Activated CD8-positive, alpha-beta memory T cell treated with anti-CD3 and anti-CD28 coated beads, Interleukin-2, amount 50 U/mL, for 24 hours (primary cell): Measurements from ENCODE around the gene PACRG.

Experiments
- DNase-seq: peaks from one replicate; pipeline ENCODE4 v3.0.0-alpha.2; 2020; ENCODE audit errors: extremely low read depth

Gene PACRG

DNA sequence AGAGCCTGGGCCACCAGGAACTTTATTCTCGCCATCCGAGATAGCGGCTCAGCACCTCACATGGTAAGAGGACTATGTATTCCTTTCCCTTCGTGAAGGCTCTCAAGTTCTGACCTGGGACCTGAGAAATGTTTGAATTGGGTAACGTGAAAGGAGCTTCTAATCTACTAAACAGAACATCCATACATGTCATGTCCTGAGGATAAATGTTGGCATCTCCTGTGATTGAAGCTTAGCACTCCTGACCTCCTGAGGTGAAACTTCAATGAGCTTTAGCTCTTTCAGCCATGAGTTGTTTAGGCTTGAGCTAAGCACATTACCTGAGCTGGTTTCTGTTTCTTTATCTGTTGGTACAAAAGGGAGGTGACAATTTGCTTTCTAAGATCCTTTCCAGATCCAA lies 280.9 kb downstream of the PACRG start:
- DNase-seq: no peak

DNA sequence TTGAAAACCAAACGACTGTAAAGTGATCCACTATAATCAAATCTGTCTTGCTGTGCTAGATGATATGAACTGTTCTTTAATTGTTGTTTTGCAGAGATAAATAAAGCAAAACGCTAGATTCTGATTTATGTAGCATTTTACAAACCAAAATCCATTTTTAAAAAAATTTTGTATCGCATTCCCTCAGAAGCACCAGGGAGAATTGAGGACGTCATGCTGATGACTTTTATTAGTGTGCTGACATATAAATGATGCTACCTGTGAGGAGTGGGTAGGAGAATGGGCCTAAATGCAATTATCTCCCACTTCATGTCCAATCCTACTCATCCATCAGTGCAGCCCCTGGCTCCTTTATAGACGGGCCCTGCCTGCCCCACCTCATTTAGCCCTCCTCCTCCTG lies 282.4 kb downstream of the PACRG start:
- DNase-seq: no peak

DNA sequence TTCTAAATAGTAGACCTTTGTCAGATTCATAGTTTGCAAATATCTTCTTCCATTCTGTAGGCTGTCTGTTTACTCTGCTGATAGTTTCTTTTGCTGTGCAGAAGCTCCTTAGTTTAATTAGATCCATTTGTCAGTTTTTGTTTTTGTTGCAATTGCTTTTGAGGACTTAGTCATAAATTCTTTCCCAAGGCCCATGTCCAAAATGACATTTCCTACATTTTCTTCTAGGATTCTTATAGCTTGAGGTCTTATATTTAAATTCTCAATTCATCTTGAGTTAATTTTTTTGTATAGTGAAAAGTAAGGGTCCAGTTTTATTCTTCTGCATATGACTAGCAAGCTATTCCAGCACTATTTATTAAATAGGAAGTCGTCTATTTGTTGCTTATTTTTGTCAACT lies 287.0 kb downstream of the PACRG start:
- no peak for DNase-seq

DNA sequence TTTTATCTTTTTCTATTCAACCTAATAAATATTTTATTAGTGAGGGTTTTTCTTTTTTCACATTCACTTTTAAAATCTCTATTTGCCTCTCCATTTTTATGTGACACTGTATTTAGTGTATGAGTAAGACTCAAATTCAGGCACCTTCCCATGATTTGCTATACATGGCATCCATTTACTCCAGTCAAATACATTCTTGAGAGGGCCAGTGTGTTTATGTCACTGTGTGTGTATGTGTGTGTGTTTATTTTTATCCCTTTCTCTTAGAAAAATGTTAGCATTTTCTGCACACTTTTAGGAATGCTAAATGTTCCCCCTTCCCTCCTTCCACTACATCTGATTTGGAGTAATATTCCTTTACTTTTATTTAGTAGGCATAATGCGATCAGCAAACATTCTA lies 290.0 kb downstream of the PACRG start:
- no peak for DNase-seq

DNA sequence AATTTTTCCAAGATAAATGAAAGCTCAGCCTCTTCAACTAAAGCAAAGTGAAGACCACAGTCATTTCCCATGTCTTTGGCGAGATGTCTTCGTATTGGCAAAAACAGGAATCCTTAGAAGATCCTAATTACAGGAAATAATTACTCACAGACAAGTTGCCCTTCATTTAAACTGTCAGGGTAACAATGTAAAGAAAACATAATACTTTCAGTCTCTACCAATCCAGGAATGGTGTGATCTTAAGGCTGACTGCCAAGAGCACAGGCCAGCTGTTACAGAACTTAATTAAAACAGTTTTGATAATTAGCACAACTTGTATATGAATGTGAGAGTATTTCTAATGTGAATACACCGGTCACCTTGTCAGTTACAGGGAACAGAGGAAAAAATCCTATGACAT lies 292.2 kb downstream of the PACRG start:
- DNase-seq: no peak

DNA sequence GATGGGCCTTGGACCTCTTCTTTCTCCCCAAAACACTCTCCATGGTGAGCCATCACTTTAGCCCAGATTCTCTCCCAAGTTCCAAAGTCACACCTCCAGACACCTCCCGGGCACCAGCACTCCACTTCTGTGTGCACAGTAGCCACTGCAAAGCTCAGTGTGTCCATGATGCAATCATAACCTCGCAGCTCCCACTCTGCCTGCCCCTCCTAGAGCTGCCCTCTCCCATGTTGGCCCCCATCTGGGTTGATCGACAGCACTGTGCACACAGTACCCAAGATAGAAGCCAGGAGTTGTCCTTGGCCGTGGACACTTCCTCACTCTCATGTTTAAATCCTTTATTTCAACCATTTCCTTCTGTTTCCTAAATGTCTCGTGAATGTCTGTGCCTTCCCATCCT lies 293.3 kb downstream of the PACRG start:
- DNase-seq: no peak

DNA sequence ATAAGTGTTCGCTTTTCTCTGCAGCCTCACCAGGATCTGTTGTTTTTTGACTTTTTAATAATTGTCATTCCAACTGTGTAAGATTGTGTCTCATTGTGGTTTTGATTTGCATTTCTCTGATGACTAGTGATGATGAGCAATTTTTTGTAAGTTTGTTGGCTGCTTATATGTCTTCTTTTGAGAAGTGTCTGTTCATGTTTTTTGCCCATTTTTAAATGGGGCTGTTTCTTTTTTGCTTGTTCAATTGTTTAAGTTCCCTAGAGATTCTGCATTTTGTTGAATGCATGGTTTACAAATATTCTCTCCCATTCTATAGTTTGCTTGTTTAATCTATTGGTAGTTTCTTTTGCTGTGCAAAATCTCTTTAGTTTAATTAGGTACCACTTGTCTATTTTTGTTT lies 295.9 kb downstream of the PACRG start:
- DNase-seq: no peak

DNA sequence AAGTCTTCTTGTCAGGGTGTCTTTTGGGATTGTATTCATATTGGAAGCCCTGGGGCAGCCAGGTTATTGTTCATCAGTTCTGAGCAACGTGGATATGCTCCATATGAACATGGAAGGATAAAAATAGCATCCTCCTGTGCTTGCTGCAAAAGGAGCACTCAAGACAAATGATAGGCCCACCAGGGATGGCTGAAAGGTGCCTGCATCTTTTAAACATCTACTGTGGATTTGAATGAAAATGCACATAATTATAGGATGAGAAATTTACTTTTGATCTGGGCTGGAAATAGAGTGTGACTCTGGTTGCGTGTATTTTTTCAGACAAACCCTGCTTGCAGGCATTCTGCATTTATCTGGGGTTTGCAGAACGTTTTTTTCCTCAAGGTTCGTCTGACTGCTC lies 299.1 kb downstream of the PACRG start:
- DNase-seq: no peak

DNA sequence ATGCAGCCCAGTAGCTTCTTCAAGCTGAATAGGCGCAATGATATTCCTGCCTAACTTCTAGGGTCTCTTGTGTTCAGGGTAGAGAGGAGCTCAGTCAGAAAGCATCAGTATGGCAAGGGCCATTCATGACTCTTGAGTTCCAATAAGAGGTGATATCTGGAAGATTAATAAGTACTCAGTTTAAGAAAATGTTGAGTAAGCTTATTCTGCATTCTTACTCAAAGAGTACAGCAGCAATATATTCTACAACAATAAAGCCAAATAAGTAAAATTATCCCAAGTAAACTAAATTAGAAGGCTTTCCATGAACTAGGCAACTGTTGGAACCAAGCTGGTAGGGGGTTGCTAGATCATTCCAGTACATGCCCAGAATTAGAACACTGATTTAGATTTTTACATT lies 303.2 kb downstream of the PACRG start:
- no peak for DNase-seq

DNA sequence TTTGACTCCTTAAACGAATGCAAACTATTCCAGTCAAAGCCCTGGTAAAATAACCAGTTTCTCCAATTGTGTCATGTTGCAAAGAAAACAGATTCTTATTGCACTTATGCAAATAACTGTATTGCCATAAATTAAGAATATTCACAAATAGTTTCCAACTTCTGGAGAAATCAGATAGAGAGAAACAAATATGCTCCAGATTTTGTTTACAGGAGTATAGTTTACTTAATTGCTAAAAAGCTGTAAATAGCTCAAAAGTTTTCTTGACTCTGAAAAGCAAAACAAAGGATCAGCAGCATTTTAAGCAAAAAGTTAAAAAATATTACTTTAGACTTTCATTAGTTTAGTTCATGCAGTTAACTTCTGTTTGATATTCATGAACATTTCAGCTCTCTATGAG lies 304.2 kb downstream of the PACRG start:
- DNase-seq: no peak

DNA sequence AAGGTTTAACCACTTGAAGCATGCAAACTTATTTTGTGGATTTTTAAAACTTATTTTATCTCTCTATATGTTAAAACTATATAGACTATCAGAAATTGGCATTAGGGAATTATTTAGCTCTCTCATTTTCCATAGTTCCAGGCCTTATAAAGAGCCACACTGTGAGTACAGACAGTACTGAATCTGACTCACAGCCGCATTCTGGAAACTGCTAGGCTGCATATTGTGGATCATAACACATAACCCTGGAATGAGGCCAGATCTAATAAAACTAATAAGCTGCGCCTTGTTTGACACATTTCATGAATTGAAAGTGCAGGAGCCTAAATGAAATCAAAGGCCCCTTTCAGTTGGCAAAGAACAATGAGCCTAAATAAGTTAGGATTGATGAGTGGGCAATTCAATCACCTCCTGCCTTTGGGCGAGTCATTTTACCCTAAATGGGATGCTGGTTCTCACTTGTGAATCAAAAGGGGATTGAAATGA lies 308.4 kb downstream of the PACRG start:
- DNase-seq: no peak

DNA sequence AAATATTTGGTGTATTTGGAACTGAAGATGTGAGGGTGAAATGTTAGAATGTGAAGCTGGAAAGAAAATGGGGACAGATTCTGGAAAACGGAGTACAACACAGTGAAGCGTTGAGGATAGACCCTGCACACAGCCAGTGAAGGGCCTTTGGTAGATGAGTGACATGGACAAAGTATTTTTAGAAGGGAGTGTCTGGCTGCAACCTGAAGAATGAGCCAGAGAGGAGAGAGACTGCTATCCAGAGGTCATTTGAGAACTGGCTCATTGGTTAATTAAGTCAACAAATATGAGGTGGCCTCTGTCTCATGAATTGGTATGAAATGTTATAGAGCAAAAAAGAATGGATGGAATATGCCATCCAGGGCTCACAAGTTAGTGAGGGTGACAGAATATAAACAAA lies 310.5 kb downstream of the PACRG start:
- DNase-seq: no peak

DNA sequence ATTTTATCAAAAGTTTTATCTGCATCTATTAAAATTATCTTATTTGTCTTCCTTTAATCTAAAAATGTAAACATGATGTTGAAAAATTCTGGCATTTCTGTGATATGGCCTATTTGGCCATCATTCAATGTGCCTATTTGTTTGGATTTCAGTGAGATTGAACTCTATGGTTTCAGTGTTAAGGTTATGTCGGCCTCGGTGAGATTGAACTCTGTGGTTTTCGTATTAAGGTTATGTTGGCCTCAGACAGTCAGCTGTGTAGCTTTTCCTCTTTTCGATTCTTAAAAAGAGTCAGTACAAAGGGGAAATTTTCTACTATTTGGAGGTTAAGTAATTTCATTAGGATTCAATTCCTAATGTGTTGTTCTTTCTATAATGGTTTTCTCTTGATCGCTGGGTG lies 320.6 kb downstream of the PACRG start:
- no peak for DNase-seq

DNA sequence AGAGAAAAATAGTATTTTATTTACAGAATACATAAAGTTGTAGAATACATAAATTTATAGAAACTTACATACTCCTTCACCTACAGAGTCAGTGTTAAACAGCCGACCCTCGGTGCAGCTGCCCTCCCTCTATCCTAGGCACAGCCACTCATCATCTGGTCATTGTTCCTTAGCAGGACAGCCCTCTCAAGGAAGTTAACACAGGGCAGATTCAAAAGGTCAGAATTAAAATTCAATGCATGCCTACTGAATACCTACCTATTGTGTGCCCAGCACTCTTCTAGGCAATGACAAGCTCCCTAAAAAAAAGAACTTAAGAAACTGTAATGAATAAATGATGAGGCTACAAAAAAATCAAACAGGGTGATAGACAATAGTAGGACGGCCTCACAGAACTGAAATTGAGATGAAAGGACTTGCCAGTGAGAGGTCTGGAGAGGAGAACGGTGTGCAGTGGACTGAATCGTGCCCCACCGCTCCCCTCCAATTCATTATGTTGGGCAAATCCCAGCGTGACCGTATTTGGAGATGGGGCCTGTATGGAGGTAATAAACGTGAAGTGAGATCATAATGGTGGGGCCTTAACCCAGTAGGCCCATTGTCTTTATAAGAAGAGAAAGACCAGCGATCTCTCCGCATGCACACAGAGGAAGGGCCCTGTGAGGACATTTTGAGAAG lies 326.0 kb downstream of the PACRG start:
- no peak for DNase-seq

DNA sequence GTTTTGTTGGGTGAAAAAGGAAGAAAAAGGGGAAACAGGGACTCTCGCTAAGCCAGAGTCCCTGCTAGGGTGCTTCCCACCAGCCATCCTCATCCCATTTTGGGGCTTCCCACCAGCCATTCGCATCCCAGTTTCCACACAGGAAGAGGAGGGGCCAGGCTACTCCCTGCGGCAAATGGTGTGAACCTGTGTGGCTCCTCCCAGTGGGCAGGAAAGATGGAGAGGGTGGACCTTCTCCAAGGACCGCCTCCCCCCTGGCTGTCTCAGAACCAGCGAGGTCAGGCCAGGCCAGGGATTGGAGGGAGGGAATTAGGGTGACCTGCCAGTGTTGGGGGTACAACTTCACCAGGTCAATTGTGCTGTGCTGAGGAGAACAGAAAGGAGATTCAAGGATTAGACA lies 326.9 kb downstream of the PACRG start:
- DNase-seq: no peak

DNA sequence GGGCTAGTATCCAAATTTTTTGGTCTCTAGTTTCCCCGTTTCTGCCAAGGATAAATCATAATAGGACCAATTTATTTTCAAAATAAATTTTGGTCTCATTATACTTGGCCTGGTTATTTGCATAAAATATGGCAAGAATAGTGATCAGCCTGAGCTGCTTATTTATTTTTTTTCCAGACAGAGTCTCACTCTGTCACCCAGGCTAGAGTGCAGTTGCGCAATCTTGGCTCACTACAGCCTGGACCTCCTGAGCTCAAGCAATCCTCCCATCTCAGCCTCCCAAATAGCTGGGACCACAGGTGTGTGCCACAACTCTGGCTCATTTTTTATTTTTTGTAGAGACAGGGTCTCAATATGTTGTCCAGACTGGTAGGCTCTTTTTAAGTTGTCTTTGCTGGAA lies 329.5 kb downstream of the PACRG start:
- no peak for DNase-seq

DNA sequence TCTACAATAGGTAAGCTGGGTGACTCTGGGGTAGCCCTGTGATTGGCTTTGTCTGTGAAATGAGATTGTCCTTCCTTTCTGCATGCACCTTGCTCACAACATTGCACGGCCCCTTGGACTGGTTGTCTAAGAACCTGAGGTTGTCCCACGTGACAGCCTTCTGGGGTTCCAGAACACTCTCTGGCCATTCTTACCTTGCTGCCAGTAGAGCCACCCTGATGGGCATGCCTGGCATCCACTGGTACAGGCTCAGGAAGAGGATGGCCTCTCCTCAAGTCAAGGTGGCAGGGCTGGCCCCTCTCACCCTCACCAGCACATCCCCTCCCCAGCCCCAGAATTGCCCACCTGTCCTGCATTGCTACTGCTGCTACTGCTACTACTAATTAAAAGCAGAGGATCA lies 335.0 kb downstream of the PACRG start:
- DNase-seq: no peak

DNA sequence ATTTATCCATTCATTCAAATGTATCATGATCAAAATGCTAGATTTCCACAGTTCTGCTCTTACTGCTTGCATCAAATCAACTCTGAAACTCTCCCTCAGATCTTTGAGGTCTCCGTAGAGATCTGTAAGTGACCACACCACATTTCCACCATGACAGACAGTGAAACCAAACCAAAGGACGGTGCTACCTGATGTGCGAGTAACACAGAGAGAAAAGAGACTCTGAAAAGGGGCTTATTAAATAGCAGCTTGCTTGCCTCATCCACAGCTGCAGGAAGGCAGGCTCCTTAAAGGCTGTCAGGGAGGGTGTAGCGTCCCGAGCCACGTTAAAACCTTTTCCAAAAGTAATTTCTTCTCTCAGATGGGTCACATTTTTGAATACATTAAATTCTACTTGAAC lies 335.8 kb downstream of the PACRG start:
- DNase-seq: no peak

DNA sequence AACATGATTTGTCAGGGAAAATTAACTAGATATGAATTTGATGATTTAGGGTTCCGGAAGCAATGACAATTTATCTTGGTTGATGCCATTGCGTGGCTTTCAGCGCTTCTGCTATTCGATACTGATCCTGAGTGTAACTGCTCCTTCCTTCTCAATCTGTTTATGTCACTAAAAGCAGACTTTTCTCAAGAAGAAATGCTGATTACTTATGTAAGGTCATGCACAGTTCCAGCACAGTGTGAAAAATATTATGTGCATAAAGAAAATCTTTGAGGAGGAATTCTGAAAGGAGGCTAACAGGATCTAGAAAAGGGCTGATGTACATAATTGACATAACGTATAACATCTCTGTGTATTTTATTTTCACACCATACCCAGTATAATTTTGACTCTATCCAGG lies 336.6 kb downstream of the PACRG start:
- DNase-seq: no peak

DNA sequence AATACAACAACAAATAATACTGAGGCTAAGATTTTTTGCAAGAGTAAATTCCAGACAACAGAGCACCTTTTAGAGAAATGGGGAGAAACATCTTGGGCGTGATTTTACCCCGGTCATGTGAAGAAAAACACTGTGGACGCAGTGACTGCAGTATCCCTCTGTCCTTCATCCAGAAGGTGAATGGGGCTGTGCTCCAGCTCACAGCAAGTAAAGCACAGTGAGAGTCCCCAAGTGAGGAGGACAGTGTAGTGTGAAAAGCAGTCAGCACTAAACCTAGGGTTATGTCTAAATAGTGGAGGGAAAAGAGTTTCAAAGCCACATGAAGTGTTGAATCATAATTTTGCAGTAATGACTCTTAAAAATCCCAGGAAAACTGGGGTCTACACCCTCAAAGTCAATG lies 338.4 kb downstream of the PACRG start:
- DNase-seq: no peak

DNA sequence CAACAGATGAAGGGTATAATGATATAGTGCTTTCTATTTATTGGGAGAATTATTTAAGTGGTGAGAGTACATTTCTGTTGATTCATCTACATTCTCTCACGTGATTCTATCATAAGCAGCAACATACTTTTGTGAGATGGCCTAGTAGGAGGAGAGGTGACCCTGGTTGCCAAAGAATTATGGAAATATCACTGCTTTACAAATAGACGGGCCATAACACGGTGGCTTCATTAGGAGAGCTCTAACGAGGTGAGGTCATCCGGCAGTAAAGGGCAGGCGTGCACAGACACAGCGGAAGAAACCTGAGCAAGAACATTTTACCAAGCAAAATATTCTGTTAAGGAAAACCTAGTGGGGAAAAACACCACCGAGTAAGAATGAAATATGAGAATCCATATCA lies 349.4 kb downstream of the PACRG start:
- DNase-seq: no peak

DNA sequence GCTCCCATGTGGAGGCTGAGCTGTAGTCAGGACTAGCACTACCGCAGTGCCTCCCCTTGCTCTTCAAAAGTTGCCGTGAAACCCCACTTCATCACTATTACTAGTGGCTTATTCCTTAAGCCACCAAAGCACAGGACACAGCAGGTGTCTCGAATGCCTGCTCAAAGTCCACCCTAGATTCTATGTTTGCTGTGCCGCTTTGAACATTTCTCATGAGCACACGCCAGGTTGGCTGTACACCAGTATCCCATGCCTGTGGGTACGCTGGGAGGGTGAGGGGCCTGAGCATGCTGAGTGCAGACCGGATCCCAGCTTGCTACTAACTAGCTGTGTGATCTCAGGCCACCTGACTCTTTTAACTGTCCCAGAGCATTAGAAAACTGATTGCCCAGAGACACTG lies 350.9 kb downstream of the PACRG start:
- no peak for DNase-seq

DNA sequence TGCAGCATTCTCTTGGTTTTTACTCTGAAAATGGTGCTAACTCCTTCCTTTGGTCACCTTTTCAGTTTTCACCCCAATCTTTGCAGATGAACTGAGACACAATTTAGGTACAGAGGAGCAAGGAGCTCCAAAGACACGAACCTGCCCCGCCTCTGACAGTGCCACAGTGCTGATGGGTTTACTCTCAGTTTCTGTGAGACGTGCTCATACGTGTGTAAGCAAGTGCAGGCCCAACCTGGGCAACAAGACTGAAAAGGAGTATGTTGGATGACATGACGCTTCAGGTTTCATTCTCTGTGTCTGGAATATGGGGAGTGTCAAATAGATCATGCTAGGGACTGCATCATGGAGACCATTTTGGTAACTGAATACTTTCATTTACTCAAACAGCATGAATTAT lies 352.5 kb downstream of the PACRG start:
- DNase-seq: no peak

DNA sequence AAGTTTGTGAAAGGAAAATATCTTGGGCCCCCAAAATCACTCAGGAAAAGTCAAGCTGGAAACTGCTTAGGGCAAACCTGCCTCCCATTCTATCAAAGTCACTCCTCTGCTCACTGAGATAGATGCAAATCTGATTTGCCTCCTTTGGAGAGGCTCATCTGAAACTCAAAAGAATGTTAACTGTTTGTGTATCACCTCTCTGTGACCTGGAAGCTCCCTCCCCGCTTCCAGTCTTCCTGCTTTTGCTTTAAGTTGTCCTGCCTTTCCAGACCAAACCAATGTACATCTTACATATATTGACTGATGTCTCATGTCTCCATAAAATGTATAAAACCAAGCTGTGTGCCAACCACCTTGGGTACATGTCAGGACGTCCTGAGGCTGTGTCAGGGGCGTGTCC lies 355.4 kb downstream of the PACRG start:
- DNase-seq: no peak
